OCI-LY7 (cell line): ENCODE results near the gene CCDC127. TPM values are rescaled to one million over a fixed set of nuclear protein-coding genes. Genes with fewer than 3 reads are reported as not detected.
"Not testable (repeated sequence)": the region's sequence is repeated elsewhere in the genome, so short reads cannot be mapped to it uniquely, and the experiment has no call there.

Source experiments
- BruUV-seq: library from RNA; stranded (reverse); fragments of 400-500 nt; replicated peaks from 2 replicates; lab custom pipeline; 2021; lab: Mats Ljungman, UMichigan
- CTCF ChIA-PET: fragments of 300-600 bp; sonication (Branson Sonifier 250); formaldehyde crosslinking; loops from one replicate; lab custom pipeline; 2022; ENCODE audit warnings: antibody characterized with exemption; ENCODE audit not compliant: unreplicated experiment; lab: Charles Lee
- POLR2A ChIA-PET: fragments of 300-600 bp; sonication (Branson Sonifier 250); formaldehyde crosslinking; loops from one replicate; lab custom pipeline; 2022; ENCODE audit warnings: antibody characterized with exemption; lab: Charles Lee
- DNase-seq: peaks from one replicate; pipeline ENCODE4 v3.0.0-alpha.2; 2015; ENCODE audit warnings: low spot score
- H2AFZ ChIP-seq: fragments of 200-600 bp; sonication (generic), shearing (Covaris generic); 2 replicates; pipeline ENCODE4 v1.6.1; 2014; ENCODE audit warnings: mild to moderate bottlenecking, antibody characterized with exemption, low read length, moderate library complexity
- H3K27ac ChIP-seq: fragments of 200-600 bp; sonication (generic); 2 replicates; pipeline ENCODE4 v1.5.1; 2014; ENCODE audit warnings: mixed run types, low read depth, mild to moderate bottlenecking, moderate library complexity, low read length, inconsistent platforms; ENCODE audit not compliant: poor library complexity, severe bottlenecking
- H3K36me3 ChIP-seq: fragments of 200-600 bp; sonication (generic); 2 replicates; pipeline ENCODE4 v1.6.1; 2014; ENCODE audit warnings: mild to moderate bottlenecking, antibody characterized with exemption, low read length, moderate library complexity, mixed read lengths; ENCODE audit not compliant: insufficient read depth
- H3K4me1 ChIP-seq: fragments of 200-600 bp; sonication (generic); 2 replicates; pipeline ENCODE4 v1.5.1; 2014; ENCODE audit warnings: mild to moderate bottlenecking, low read length; ENCODE audit not compliant: insufficient read depth, poor library complexity, severe bottlenecking
- H3K4me2 ChIP-seq: fragments of 200-600 bp; sonication (generic); 2 replicates; pipeline ENCODE4 v1.6.1; 2014; ENCODE audit warnings: mild to moderate bottlenecking, low read length
- H3K4me3 ChIP-seq: fragments of 200-600 bp; sonication (generic); 2 replicates; pipeline ENCODE4 v1.5.1; 2014; ENCODE audit warnings: mild to moderate bottlenecking, low read depth, low read length; ENCODE audit not compliant: poor library complexity, severe bottlenecking
- H3K79me2 ChIP-seq: fragments of 200-600 bp; sonication (generic); 2 replicates; pipeline ENCODE4 v1.6.1; 2016; ENCODE audit warnings: low read depth, mild to moderate bottlenecking, low read length, moderate library complexity, mixed read lengths; ENCODE audit not compliant: insufficient read depth
- H3K9me2 ChIP-seq: fragments of 200-600 bp; sonication (generic); 2 replicates; pipeline ENCODE4 v1.6.1; 2016; ENCODE audit warnings: mild to moderate bottlenecking, low read length, mixed read lengths; ENCODE audit not compliant: insufficient read depth
- H3K9me3 ChIP-seq: fragments of 200-600 bp; sonication (generic); 2 replicates; pipeline ENCODE4 v1.6.1; 2014; ENCODE audit warnings: mild to moderate bottlenecking, mixed run types, low read length, mixed read lengths
- H4K20me1 ChIP-seq: fragments of 200-600 bp; sonication (generic); 2 replicates; pipeline ENCODE4 v1.6.1; 2014; ENCODE audit warnings: mild to moderate bottlenecking, antibody characterized with exemption, low read length, moderate library complexity, mixed read lengths; ENCODE audit not compliant: insufficient read depth
- CTCF ChIP-seq: fragments of 200-600 bp; sonication (generic); conservative IDR thresholded peaks from 2 replicates; pipeline ENCODE4 v1.5.1; 2014; ENCODE audit warnings: mild to moderate bottlenecking, antibody characterized with exemption, low read length, moderate library complexity, mixed read lengths
- EZH2phosphoT487 ChIP-seq: fragments of 200-600 bp; sonication (generic); IDR thresholded peaks from 2 replicates; pipeline ENCODE4 v1.6.1; 2018; ENCODE audit warnings: low read depth, borderline replicate concordance, mild to moderate bottlenecking, mixed run types, antibody characterized with exemption, low read length, moderate library complexity, mixed read lengths
- intact Hi-C: fragments of 100-400 bp; cut with micrococcal nuclease; formaldehyde crosslinking; loops from one replicate; pipeline ENCODE4 v1.10.0; 2022; ENCODE audit not compliant: unreplicated experiment
- total RNA-seq, 2 experiments: library from RNA; depleted of rRNA in 1 of 2; stranded (reverse); fragments of >200 nt in 1 of 2; shearing (Covaris generic) in 1 of 2; gene quantifications; 2 replicates each; pipeline ENCODE4 v1.2.3, GENCODE V29; 2014 to 2022

Gene CCDC127
- total RNA-seq, 2 experiments from 2014 or later = 10.8 to 12.4 TPM

GRCh38 chr5:264338-264737 lies 46.4 kb upstream of the CCDC127 start:
- ChIA-PET POLR2A (no interaction called here), CTCF (no interaction called here)
- Histone ChIP-seq H3K4me1 (no peaks in the 10 kb centered on the region), H3K4me3 (no peak overlapping the region), H3K79me2 (no peaks in the 10 kb centered on the region), H4K20me1 (no peaks in the 10 kb centered on the region), H3K4me2 (no peak overlapping the region), H3K9me3 (no peaks in the 10 kb centered on the region), H3K36me3 (peaks cover 33% of the 10 kb centered on the region), H3K9me2 (no peaks in the 10 kb centered on the region), H2AFZ (no peak overlapping the region), H3K27ac (no peak overlapping the region)
- no TSS peak for BruUV-seq
- intact Hi-C loops = no loop called here
- TF ChIP-seq CTCF (no peak), EZH2phosphoT487 (no peak)
- DNase-seq = no peak

- DNase-seq, H3K4me3 ChIP-seq, H3K4me2 ChIP-seq, POLR2A ChIA-PET, H4K20me1 ChIP-seq, H2AFZ ChIP-seq, H3K9me3 ChIP-seq, intact Hi-C loops, CTCF ChIA-PET, H3K27ac ChIP-seq, H3K79me2 ChIP-seq, H3K4me1 ChIP-seq, H3K9me2 ChIP-seq: not testable (repeated sequence)
- H3K36me3 ChIP-seq = peaks cover 38% of the 10 kb centered on the region
- TSS peak; percentile 65 for BruUV-seq
These were observed 45.5 kb upstream of the CCDC127 start for GRCh38 chr5:263275-263974.

- Histone ChIP-seq H3K9me2 (no peaks in the 10 kb centered on the region), H2AFZ (no peak overlapping the region), H4K20me1 (no peaks in the 10 kb centered on the region), H3K27ac (no peak overlapping the region), H3K4me3 (no peak overlapping the region), H3K79me2 (no peaks in the 10 kb centered on the region), H3K9me3 (no peaks in the 10 kb centered on the region), H3K36me3 (peaks cover 58% of the 10 kb centered on the region), H3K4me1 (no peaks in the 10 kb centered on the region), H3K4me2 (no peak overlapping the region)
- no TSS peak for BruUV-seq
- CTCF ChIA-PET = no interaction called here
- intact Hi-C loops = no loop called here
- DNase-seq = no peak
- TF ChIP-seq CTCF (no peak), EZH2phosphoT487 (no peak)
- POLR2A ChIA-PET = no interaction called here
These were observed 39.2 kb upstream of the CCDC127 start for GRCh38 chr5:257148-257547.

GRCh38 chr5:256347-256746 lies 38.4 kb upstream of the CCDC127 start:
- H4K20me1 ChIP-seq, H3K4me3 ChIP-seq, H3K4me2 ChIP-seq, POLR2A ChIA-PET, H3K9me3 ChIP-seq, intact Hi-C loops, H3K27ac ChIP-seq, H3K9me2 ChIP-seq, DNase-seq, CTCF ChIA-PET, H3K79me2 ChIP-seq, H3K4me1 ChIP-seq, H2AFZ ChIP-seq: not testable (repeated sequence)
- BruUV-seq = TSS peak; percentile 54
- H3K36me3 ChIP-seq = peaks cover 62% of the 10 kb centered on the region

- H3K27ac ChIP-seq, H4K20me1 ChIP-seq, H3K79me2 ChIP-seq, POLR2A ChIA-PET, H3K4me3 ChIP-seq, intact Hi-C loops, H3K4me1 ChIP-seq, CTCF ChIA-PET, H3K4me2 ChIP-seq, H3K9me2 ChIP-seq, H2AFZ ChIP-seq, H3K9me3 ChIP-seq, DNase-seq, BruUV-seq: not testable (repeated sequence)
- peaks cover 63% of the 10 kb centered on the region for H3K36me3 ChIP-seq
These were observed 37.2 kb upstream of the CCDC127 start for GRCh38 chr5:255116-255515.
